Activated gamma-delta T cell (primary cell): ENCODE measurements around the gene TRAF3IP3.

ENCODE experiments used
- DNase-seq: peaks from one replicate; lab custom pipeline; 2025; lab: John Stamatoyannopoulos, UW

TRAF3IP3 gene

GRCh38 chr1:209738270-209738669, 17.6 kb upstream of the TRAF3IP3 start:
- DNase-seq: no peak

- no peak for DNase-seq
Observed at GRCh38 chr1:209741193-209741592, 14.7 kb upstream of the TRAF3IP3 start.

GRCh38 chr1:209741889-209742288, 14.0 kb upstream of the TRAF3IP3 start:
- DNase-seq: no peak

- no peak for DNase-seq
Observed at GRCh38 chr1:209742409-209743144, 13.3 kb upstream of the TRAF3IP3 start.

- no peak for DNase-seq
Observed at GRCh38 chr1:209743145-209743482, 12.7 kb upstream of the TRAF3IP3 start.

- no peak for DNase-seq
Observed at GRCh38 chr1:209746451-209747165, 9.2 kb upstream of the TRAF3IP3 start.

GRCh38 chr1:209747580-209748262, 8.1 kb upstream of the TRAF3IP3 start:
- DNase-seq: peak; percentile 57

- DNase-seq: no peak
Observed at GRCh38 chr1:209748620-209749019, 7.2 kb upstream of the TRAF3IP3 start.

- no peak for DNase-seq
Observed at GRCh38 chr1:209749205-209749604, 6.6 kb upstream of the TRAF3IP3 start.

- DNase-seq: no peak
Observed at GRCh38 chr1:209749670-209750323, 6.1 kb upstream of the TRAF3IP3 start.

GRCh38 chr1:209751627-209752231, 4.1 kb upstream of the TRAF3IP3 start:
- no peak for DNase-seq

- DNase-seq: no peak
Observed at GRCh38 chr1:209752890-209753289, 3.0 kb upstream of the TRAF3IP3 start.

- no peak for DNase-seq
Observed at GRCh38 chr1:209755256-209755655, 597 bp upstream of the TRAF3IP3 start.

GRCh38 chr1:209756615-209757445, 977 bp downstream of the TRAF3IP3 start:
- no peak for DNase-seq

GRCh38 chr1:209758400-209758799, 2.5 kb downstream of the TRAF3IP3 start:
- DNase-seq: no peak

GRCh38 chr1:209759829-209760359, 4.0 kb downstream of the TRAF3IP3 start:
- DNase-seq: no peak

GRCh38 chr1:209761011-209761635, 5.3 kb downstream of the TRAF3IP3 start:
- no peak for DNase-seq

GRCh38 chr1:209766051-209766450, 10.2 kb downstream of the TRAF3IP3 start:
- DNase-seq: no peak

- DNase-seq: no peak
Observed at GRCh38 chr1:209767096-209767495, 11.2 kb downstream of the TRAF3IP3 start.

- DNase-seq: no peak
Observed at GRCh38 chr1:209767706-209768105, 11.9 kb downstream of the TRAF3IP3 start.
